GM21723 (cell line): ENCODE results near the gene URB1.
"Not testable (repeated sequence)": the region's sequence is repeated elsewhere in the genome, so short reads cannot be mapped to it uniquely, and the experiment has no call there.

Experiments used
- ATAC-seq: cut with Tn5 transposase; IDR thresholded peaks from one replicate; pipeline ENCODE4 v1.9.1; 2021; ENCODE audit warnings: mild to moderate bottlenecking, moderate library complexity; ENCODE audit not compliant: unreplicated experiment

URB1 gene

GRCh38 chr21:32392880-32393676 lies at the start of gene URB1:
TSS of gene URB1 (minus strand) at chr21:32393012. CDS start at chr21:32392910, 102 bp downstream.
- ATAC-seq: peak; percentile 97

GRCh38 chr21:32437729-32438128 lies 44.9 kb upstream of the URB1 start:
- ATAC-seq: no peak

- ATAC-seq: not testable (repeated sequence)
These were observed 40.3 kb upstream of the URB1 start for GRCh38 chr21:32432982-32433660.

- ATAC-seq: no peak
These were observed 35.3 kb upstream of the URB1 start for GRCh38 chr21:32427958-32428623.

- ATAC-seq: no peak
These were observed 33.8 kb upstream of the URB1 start for GRCh38 chr21:32426592-32427051.

GRCh38 chr21:32426066-32426465 lies 33.3 kb upstream of the URB1 start:
- ATAC-seq: no peak

GRCh38 chr21:32425628-32426027 lies 32.8 kb upstream of the URB1 start:
- no peak for ATAC-seq

- ATAC-seq: no peak
These were observed 31.9 kb upstream of the URB1 start for GRCh38 chr21:32424674-32425073.

- no peak for ATAC-seq
These were observed 31.4 kb upstream of the URB1 start for GRCh38 chr21:32424191-32424535.

- no peak for ATAC-seq
These were observed 30.7 kb upstream of the URB1 start for GRCh38 chr21:32423320-32424190.

GRCh38 chr21:32422064-32422463 lies 29.3 kb upstream of the URB1 start:
- no peak for ATAC-seq

GRCh38 chr21:32418146-32418545 lies 25.3 kb upstream of the URB1 start:
- no peak for ATAC-seq

GRCh38 chr21:32415451-32416398 lies 22.9 kb upstream of the URB1 start:
- no peak for ATAC-seq

GRCh38 chr21:32414579-32415358 lies 22.0 kb upstream of the URB1 start:
- no peak for ATAC-seq

GRCh38 chr21:32413697-32414578 lies 21.1 kb upstream of the URB1 start:
- ATAC-seq: no peak

- no peak for ATAC-seq
These were observed 20.2 kb upstream of the URB1 start for GRCh38 chr21:32413015-32413504.

- no peak for ATAC-seq
These were observed 19.6 kb upstream of the URB1 start, which contains the start of gene EVA1C for GRCh38 chr21:32412162-32413014. TSS of gene EVA1C (plus strand) at chr21:32412706. CDS start at chr21:32412854, 148 bp downstream.
